Fibroblast of skin of left quadriceps (primary cell): ENCODE results near the gene ABL2.
"Not testable (repeated sequence)": the region's sequence is repeated elsewhere in the genome, so short reads cannot be mapped to it uniquely, and the experiment has no call there.

Source experiments
- DNase-seq, 2 experiments: peaks; one replicate each; pipeline ENCODE4 v3.0.0-alpha.2; 2013; ENCODE audit warnings: low read depth in 2 of 2

ABL2 gene

GRCh38 chr1:179229214-179230140 is at the start of gene ABL2:
ABL2 (minus strand) TSS chr1:179229677; CDS start chr1:179229397, 280 bp downstream.
- peak in 1 of 2 experiments; percentile 18 for DNase-seq

GRCh38 chr1:179278920-179279319 is 49.4 kb upstream of the ABL2 start:
- no peak for DNase-seq

GRCh38 chr1:179274424-179274823 is 44.9 kb upstream of the ABL2 start:
- not testable (repeated sequence) for DNase-seq

- no peak for DNase-seq
Measured at GRCh38 chr1:179269071-179269470, 39.6 kb upstream of the ABL2 start.

GRCh38 chr1:179264507-179264906 is 35.0 kb upstream of the ABL2 start:
- no peak for DNase-seq

- no peak for DNase-seq
Measured at GRCh38 chr1:179263121-179263520, 33.6 kb upstream of the ABL2 start.

GRCh38 chr1:179262183-179262582 is 32.7 kb upstream of the ABL2 start:
- no peak for DNase-seq

- DNase-seq, result no peak
Measured at GRCh38 chr1:179253286-179253972, 24.0 kb upstream of the ABL2 start.

GRCh38 chr1:179252606-179253005 is 23.1 kb upstream of the ABL2 start:
- no peak for DNase-seq

GRCh38 chr1:179251675-179252074 is 22.2 kb upstream of the ABL2 start:
- DNase-seq, result peak; percentile 18 to 20

- no peak for DNase-seq
Measured at GRCh38 chr1:179247923-179248322, 18.4 kb upstream of the ABL2 start.

- not testable (repeated sequence) for DNase-seq
Measured at GRCh38 chr1:179245426-179245825, 15.9 kb upstream of the ABL2 start.

- DNase-seq, result no peak
Measured at GRCh38 chr1:179241530-179242097, 12.1 kb upstream of the ABL2 start.

GRCh38 chr1:179237222-179237621 is 7.7 kb upstream of the ABL2 start:
- no peak for DNase-seq

- no peak for DNase-seq
Measured at GRCh38 chr1:179234863-179235262, 5.4 kb upstream of the ABL2 start.

- DNase-seq, result no peak
Measured at GRCh38 chr1:179231923-179232322, 2.4 kb upstream of the ABL2 start.

GRCh38 chr1:179230721-179231120 is 1.2 kb upstream of the ABL2 start:
- DNase-seq, result no peak

GRCh38 chr1:179230251-179230650 is 774 bp upstream of the ABL2 start:
- DNase-seq, result peak; percentile 21 to 28

GRCh38 chr1:179228783-179229213 is 679 bp downstream of the ABL2 start:
- no peak for DNase-seq

GRCh38 chr1:179226738-179227137 is 2.7 kb downstream of the ABL2 start:
- DNase-seq, result no peak

- not testable (repeated sequence) for DNase-seq
Measured at GRCh38 chr1:179224466-179224865, 5.0 kb downstream of the ABL2 start.

- DNase-seq, result not testable (repeated sequence)
Measured at GRCh38 chr1:179221121-179221520, 8.4 kb downstream of the ABL2 start.
